Activated naive CD4-positive, alpha-beta T cell treated with anti-CD3 and anti-CD28 coated beads for 36 hours (primary cell): ENCODE results near the gene CNP. TPM values are rescaled to one million over a fixed set of nuclear protein-coding genes. Genes with fewer than 3 reads are reported as not detected.

ENCODE experiments used
- CTCF ChIA-PET: fragments of 350-600 bp; sonication (Branson Sonifier 250); formaldehyde crosslinking; loops from one replicate; lab custom pipeline; 2021; ENCODE audit warnings: antibody characterized with exemption; lab: Charles Lee
- DNase-seq: peaks from one replicate; pipeline ENCODE4 v3.0.0-alpha.2; 2020
- H3K27ac Mint-ChIP-seq: one replicate; pipeline ENCODE4 v1.8.0; 2021; ENCODE audit warnings: mild to moderate bottlenecking, mixed read lengths
- H3K27me3 Mint-ChIP-seq: one replicate; pipeline ENCODE4 v1.8.0; 2021; ENCODE audit warnings: low read depth, mixed read lengths
- H3K36me3 Mint-ChIP-seq: one replicate; pipeline ENCODE4 v1.8.0; 2021; ENCODE audit warnings: low read depth, mixed read lengths
- H3K4me1 Mint-ChIP-seq: one replicate; pipeline ENCODE4 v1.8.0; 2021; ENCODE audit warnings: low read depth, mixed read lengths
- H3K4me3 Mint-ChIP-seq: one replicate; pipeline ENCODE4 v1.8.0; 2021; ENCODE audit warnings: mild to moderate bottlenecking, moderate library complexity, mixed read lengths
- H3K9me3 Mint-ChIP-seq: one replicate; pipeline ENCODE4 v1.8.0; 2021; ENCODE audit warnings: mixed read lengths
- intact Hi-C: fragments of 100-400 bp; cut with micrococcal nuclease; formaldehyde crosslinking; loops from one replicate; pipeline ENCODE4 v1.15.1; 2023
- total RNA-seq, 2 experiments: library from RNA; stranded (reverse); gene quantifications; one replicate each; pipeline ENCODE4 v1.2.3, GENCODE V29; 2021

CNP gene
- total RNA-seq, 2 experiments from 2014 or later: 58.4 to 59.1 TPM

GRCh38 chr17:42026857-42027589 is 60.4 kb downstream of the CNP start:
- Mint-ChIP-seq H3K9me3 (no peaks in the 10 kb centered on the region), H3K36me3 (peaks cover 11% of the 10 kb centered on the region), H3K4me1 (peaks cover 15% of the 10 kb centered on the region), H3K27me3 (no peaks in the 10 kb centered on the region), H3K4me3 (no peak overlapping the region), H3K27ac (no peak overlapping the region)
- CTCF ChIA-PET: interaction anchor here (0.6 to 12.7 kb wide), 12 partner anchors 11 to 125 kb away, joined by 3 to 117 read pairs (median 6); partner anchors contain the start of genes CNP, DNAJC7 and ZNF385C
- no peak for DNase-seq
- intact Hi-C loops: no loop called here

Other genes starting within 250 kb of the CNP start
- gene HAP1, start 232.2 kb upstream of the CNP start, total RNA-seq: not detected
- gene JUP, start 180.1 kb upstream of the CNP start, total RNA-seq: under 1 TPM; 0.27 to 0.33 TPM
- gene P3H4, start 154.8 kb upstream of the CNP start, total RNA-seq: 1 to 10 TPM; 1.2 to 1.5 TPM
- under 1 TPM in 1 of 2 experiments, not detected in 1; 0.36 TPM for gene FKBP10, start 153.8 kb upstream of the CNP start, total RNA-seq
- gene NT5C3B, start 130.6 kb upstream of the CNP start, total RNA-seq: 10 to 100 TPM; 25.9 to 28.1 TPM
- gene KLHL10, start 129.0 kb upstream of the CNP start, total RNA-seq: not detected
- gene KLHL11, start 101.4 kb upstream of the CNP start, total RNA-seq: 1 to 10 TPM; 8.9 to 9.6 TPM
- 100 to 1,000 TPM; 153 to 161 TPM for gene ACLY, start 47.8 kb upstream of the CNP start, total RNA-seq
- gene ODAD4, start 36.2 kb upstream of the CNP start, total RNA-seq: under 1 TPM; 0.55 to 0.79 TPM
- gene DNAJC7, start 50.6 kb downstream of the CNP start, total RNA-seq: 10 to 100 TPM; 74.5 to 76.3 TPM
- 10 to 100 TPM; 12.4 to 13.2 TPM for gene NKIRAS2, start 53.3 kb downstream of the CNP start, total RNA-seq
- gene C17orf113, start 83.8 kb downstream of the CNP start, total RNA-seq: under 1 TPM; 0.20 to 0.31 TPM
- under 1 TPM; 0.36 to 0.77 TPM for gene ZNF385C, start 131.7 kb downstream of the CNP start, total RNA-seq
- gene DHX58, start 145.9 kb downstream of the CNP start, total RNA-seq: 10 to 100 TPM; 44.4 to 46.3 TPM
- gene KAT2A, start 154.6 kb downstream of the CNP start, total RNA-seq: 10 to 100 TPM; 57.3 to 59.0 TPM
- gene HSPB9, start 156.0 kb downstream of the CNP start, total RNA-seq: not detected
- 10 to 100 TPM; 32.5 to 36.6 TPM for gene RAB5C, start 188.2 kb downstream of the CNP start, total RNA-seq
- gene KCNH4, start 214.3 kb downstream of the CNP start, total RNA-seq: under 1 TPM; 0.24 to 0.35 TPM
- not detected for gene HCRT, start 218.7 kb downstream of the CNP start, total RNA-seq
- 1 to 10 TPM; 9.0 to 9.7 TPM for gene GHDC, start 227.7 kb downstream of the CNP start, total RNA-seq